Thymus (tissue), 11 donors: Measurements from ENCODE around the gene TRIO. TPM values are rescaled to one million over a fixed set of nuclear protein-coding genes. Genes with fewer than 3 reads are reported as not detected.
A peak's percentile ranks its signal among the peaks of the same experiment; 100 is the strongest.

ENCODE experiments used
- DNase-seq, 9 donors: peaks; one replicate each; pipeline ENCODE4 v3.0.0-alpha.2; 2013; ENCODE audit warnings: low spot score in 9 of 9, low read depth in 6 of 9, missing footprints in 1 of 9
- H3K27ac ChIP-seq, 2 donors: one replicate each; pipeline ENCODE4 v1.5.1; 2013; ENCODE audit warnings: control low read depth in 1 of 2, low read depth in 1 of 2, low read length in 1 of 2, mild to moderate bottlenecking in 1 of 2, moderate library complexity in 1 of 2
- H3K27me3 ChIP-seq, 2 donors: one replicate each; pipeline ENCODE4 v1.5.1; 2013; ENCODE audit warnings: low read length in 1 of 2; ENCODE audit not compliant: control insufficient read depth in 2 of 2, insufficient read depth in 1 of 2
- H3K36me3 ChIP-seq, 2 donors: one replicate each; pipeline ENCODE4 v1.5.1; 2013; ENCODE audit warnings: low read length in 1 of 2, mild to moderate bottlenecking in 1 of 2, moderate library complexity in 1 of 2; ENCODE audit not compliant: control insufficient read depth in 2 of 2, insufficient read depth in 2 of 2
- H3K4me1 ChIP-seq, 2 donors: one replicate each; pipeline ENCODE4 v1.5.1; 2013; ENCODE audit warnings: low read length in 2 of 2; ENCODE audit not compliant: control insufficient read depth in 2 of 2, insufficient read depth in 2 of 2
- H3K4me3 ChIP-seq, 2 donors: one replicate each; pipeline ENCODE4 v1.5.1; 2013; ENCODE audit warnings: low read length in 2 of 2, control low read depth in 1 of 2, mild to moderate bottlenecking in 1 of 2
- H3K9me3 ChIP-seq, 2 donors: one replicate each; pipeline ENCODE4 v1.5.1; 2013; ENCODE audit warnings: low read length in 1 of 2, mild to moderate bottlenecking in 1 of 2; ENCODE audit not compliant: control insufficient read depth in 2 of 2, insufficient read depth in 1 of 2
- WGBS: extraction: QIAGEN DNeasy Blood & Tissue Kit; methylation state at CpG from one replicate; pipeline ENCODE4 v1.1.7; 2013; 5-methylcytosine and 5-hydroxymethylcytosine counted together
- polyA plus RNA-seq: library from polyadenylated mRNA; stranded (reverse); fragments of 200-250 nt; gene quantifications from one replicate; pipeline ENCODE4 v1.2.3, GENCODE V29; 2013
- total RNA-seq: library from RNA; stranded (reverse); fragments of 120-200 nt; gene quantifications from one replicate; pipeline ENCODE4 v1.2.4, GENCODE V29; 2013
- donor health status: healthy.

TRIO gene
- total and polyA plus RNA-seq, 2 donors, result 26.9 to 52.1 TPM

GRCh38 chr5:14190194-14191164 lies 47.3 kb downstream of the TRIO start:
- no peaks in the 10 kb centered on the region for H3K36me3 ChIP-seq
- H3K27me3 ChIP-seq, result no peaks in the 10 kb centered on the region
- no peaks in the 10 kb centered on the region for H3K4me1 ChIP-seq
- H3K9me3 ChIP-seq, result no peaks in the 10 kb centered on the region
- no peak for DNase-seq
- no peak overlapping the region for H3K4me3 ChIP-seq
- H3K27ac ChIP-seq, result peak overlapping the region in 1 of 2 donors; percentile 27
- WGBS, result 92% methylated on average over 13 of the region's 13 CpGs

- DNase-seq, result no peak
- Histone ChIP-seq H3K36me3 (no peaks in the 10 kb centered on the region), H3K27me3 (no peaks in the 10 kb centered on the region), H3K4me1 (no peaks in the 10 kb centered on the region), H3K27ac (no peak overlapping the region), H3K9me3 (no peaks in the 10 kb centered on the region), H3K4me3 (no peak overlapping the region)
- WGBS, result 94% methylated on average over 3 of the region's 3 CpGs
Measured at GRCh38 chr5:14191325-14191724, 48.2 kb downstream of the TRIO start.

- no peaks in the 10 kb centered on the region for H3K36me3 ChIP-seq
- H3K27me3 ChIP-seq, result no peaks in the 10 kb centered on the region
- 98% methylated on average over 4 of the region's 4 CpGs for WGBS
- no peak overlapping the region for H3K27ac ChIP-seq
- peaks cover 0 to 10% of the 10 kb centered on the region in 2 donors for H3K4me1 ChIP-seq
- H3K4me3 ChIP-seq, result no peak overlapping the region
- DNase-seq, result no peak
- H3K9me3 ChIP-seq, result no peaks in the 10 kb centered on the region
Measured at GRCh38 chr5:14193496-14193895, 50.4 kb downstream of the TRIO start.

- Histone ChIP-seq H3K36me3 (no peaks in the 10 kb centered on the region), H3K9me3 (no peaks in the 10 kb centered on the region), H3K4me3 (no peak overlapping the region), H3K27ac (no peak overlapping the region), H3K27me3 (no peaks in the 10 kb centered on the region), H3K4me1 (peaks cover 13 to 27% of the 10 kb centered on the region in 2 donors)
- no peak for DNase-seq
- 98% methylated on average over 5 of the region's 5 CpGs for WGBS
Measured at GRCh38 chr5:14195588-14195987, 52.4 kb downstream of the TRIO start.

- Histone ChIP-seq H3K9me3 (no peaks in the 10 kb centered on the region), H3K4me1 (peaks cover 13 to 31% of the 10 kb centered on the region in 2 donors), H3K27me3 (no peaks in the 10 kb centered on the region), H3K4me3 (no peak overlapping the region), H3K27ac (no peak overlapping the region), H3K36me3 (no peaks in the 10 kb centered on the region)
- WGBS, result 86% methylated on average over 5 of the region's 5 CpGs
- DNase-seq, result no peak
Measured at GRCh38 chr5:14197056-14197455, 53.9 kb downstream of the TRIO start.

GRCh38 chr5:14199902-14200301 lies 56.8 kb downstream of the TRIO start:
- no peak overlapping the region for H3K4me3 ChIP-seq
- peak overlapping the region in 1 of 2 donors; percentile 53 for H3K27ac ChIP-seq
- no peaks in the 10 kb centered on the region for H3K9me3 ChIP-seq
- no peaks in the 10 kb centered on the region for H3K36me3 ChIP-seq
- WGBS, result 68% methylated on average over 6 of the region's 6 CpGs
- H3K4me1 ChIP-seq, result peaks cover 13 to 47% of the 10 kb centered on the region in 2 donors
- H3K27me3 ChIP-seq, result no peaks in the 10 kb centered on the region
- no peak for DNase-seq

- DNase-seq, result no peak
- H3K27ac ChIP-seq, result peak overlapping the region in 1 of 2 donors; percentile 53
- no peaks in the 10 kb centered on the region for H3K9me3 ChIP-seq
- 81% methylated on average over 11 of the region's 11 CpGs for WGBS
- no peaks in the 10 kb centered on the region for H3K36me3 ChIP-seq
- H3K4me3 ChIP-seq, result no peak overlapping the region
- no peaks in the 10 kb centered on the region for H3K27me3 ChIP-seq
- H3K4me1 ChIP-seq, result peaks cover 13 to 51% of the 10 kb centered on the region in 2 donors
Measured at GRCh38 chr5:14200312-14200990, 57.3 kb downstream of the TRIO start.

- Histone ChIP-seq H3K9me3 (no peaks in the 10 kb centered on the region), H3K27me3 (no peaks in the 10 kb centered on the region), H3K4me1 (peaks cover 15 to 62% of the 10 kb centered on the region in 2 donors), H3K36me3 (no peaks in the 10 kb centered on the region), H3K27ac (no peak overlapping the region), H3K4me3 (no peak overlapping the region)
- 68% methylated on average over 7 of the region's 7 CpGs for WGBS
- no peak for DNase-seq
Measured at GRCh38 chr5:14201325-14202045, 58.3 kb downstream of the TRIO start.
